ENCODE measurements around the gene BLOC1S5. TPM values are rescaled to one million over a fixed set of nuclear protein-coding genes. Genes with fewer than 3 reads are reported as not detected.

The BLOC1S5 gene
- polyA plus RNA-seq, 1 of the 3 experiments (the other 2 are of a cell fraction), result 4.4 TPM

DNA sequence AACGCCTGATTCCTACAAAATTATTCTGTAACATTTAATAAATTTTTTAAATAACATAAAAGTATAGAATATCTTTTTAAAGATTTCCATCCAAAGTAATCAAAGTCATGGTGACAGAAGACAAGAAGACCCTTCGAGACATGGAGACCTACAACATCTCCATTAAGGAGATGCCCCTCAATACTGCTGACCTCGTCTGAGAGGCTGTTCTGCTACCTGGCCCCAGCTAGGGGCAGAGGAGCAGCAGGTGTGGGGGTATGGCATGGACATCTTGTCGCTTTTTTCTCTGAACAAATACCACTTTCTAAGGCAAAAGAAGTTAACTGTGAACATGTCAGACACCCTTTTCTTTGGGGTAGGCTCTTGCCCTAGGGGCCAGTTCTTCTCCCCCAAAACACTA, 44.1 kb downstream of the BLOC1S5 start:
- ChIA-PET POLR2A (no interaction called here), CTCF (no interaction called here)
- H3K9ac ChIP-seq, result no peak overlapping the region
- no peaks in the 10 kb centered on the region for H3K4me1 ChIP-seq (ENCODE audit: control insufficient read depth in 1 of 2, insufficient read depth in 2 of 2, low read depth in 1 of 2, low read length in 1 of 2)
- 85% methylated on average over 4 of the region's 4 CpGs for WGBS (ENCODE audit: low lambda C conversion rate)
- H3K79me2 ChIP-seq (ENCODE audit: insufficient read depth), result no peaks in the 10 kb centered on the region
- no peak overlapping the region for H2AFZ ChIP-seq (ENCODE audit: low read depth)
- H4K20me1 ChIP-seq (ENCODE audit: insufficient read depth), result no peaks in the 10 kb centered on the region
- no peaks in the 10 kb centered on the region for H3F3A ChIP-seq (replicated peaks; ENCODE audit: insufficient read depth)
- no peaks in the 10 kb centered on the region for H3K9me3 ChIP-seq
- DNase-seq, result no peak
- TF ChIP-seq, protein P1, sequence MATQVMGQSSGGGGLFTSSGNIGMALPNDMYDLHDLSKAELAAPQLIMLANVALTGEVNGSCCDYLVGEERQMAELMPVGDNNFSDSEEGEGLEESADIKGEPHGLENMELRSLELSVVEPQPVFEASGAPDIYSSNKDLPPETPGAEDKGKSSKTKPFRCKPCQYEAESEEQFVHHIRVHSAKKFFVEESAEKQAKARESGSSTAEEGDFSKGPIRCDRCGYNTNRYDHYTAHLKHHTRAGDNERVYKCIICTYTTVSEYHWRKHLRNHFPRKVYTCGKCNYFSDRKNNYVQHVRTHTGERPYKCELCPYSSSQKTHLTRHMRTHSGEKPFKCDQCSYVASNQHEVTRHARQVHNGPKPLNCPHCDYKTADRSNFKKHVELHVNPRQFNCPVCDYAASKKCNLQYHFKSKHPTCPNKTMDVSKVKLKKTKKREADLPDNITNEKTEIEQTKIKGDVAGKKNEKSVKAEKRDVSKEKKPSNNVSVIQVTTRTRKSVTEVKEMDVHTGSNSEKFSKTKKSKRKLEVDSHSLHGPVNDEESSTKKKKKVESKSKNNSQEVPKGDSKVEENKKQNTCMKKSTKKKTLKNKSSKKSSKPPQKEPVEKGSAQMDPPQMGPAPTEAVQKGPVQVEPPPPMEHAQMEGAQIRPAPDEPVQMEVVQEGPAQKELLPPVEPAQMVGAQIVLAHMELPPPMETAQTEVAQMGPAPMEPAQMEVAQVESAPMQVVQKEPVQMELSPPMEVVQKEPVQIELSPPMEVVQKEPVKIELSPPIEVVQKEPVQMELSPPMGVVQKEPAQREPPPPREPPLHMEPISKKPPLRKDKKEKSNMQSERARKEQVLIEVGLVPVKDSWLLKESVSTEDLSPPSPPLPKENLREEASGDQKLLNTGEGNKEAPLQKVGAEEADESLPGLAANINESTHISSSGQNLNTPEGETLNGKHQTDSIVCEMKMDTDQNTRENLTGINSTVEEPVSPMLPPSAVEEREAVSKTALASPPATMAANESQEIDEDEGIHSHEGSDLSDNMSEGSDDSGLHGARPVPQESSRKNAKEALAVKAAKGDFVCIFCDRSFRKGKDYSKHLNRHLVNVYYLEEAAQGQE (IDR thresholded peaks at IDR 0.05; ENCODE audit: low read depth, low read length), result no peak
- TF ChIP-seq GATA2 (CRISPR knock-in tag; IDR thresholded peaks at IDR 0.05) (no peak), TCF12 (IDR thresholded peaks at IDR 0.05) (no peak), SMC3 (IDR thresholded peaks at IDR 0.05; ENCODE audit: low read depth, low read length) (no peak), NFIC (IDR thresholded peaks at IDR 0.05; ENCODE audit: borderline replicate concordance) (no peak), MXI1 (IDR thresholded peaks at IDR 0.05; ENCODE audit: low read depth, low read length) (no peak), CHD2 (IDR thresholded peaks at IDR 0.05; ENCODE audit: low read length, partially characterized antibody) (no peak), TEAD4 (IDR thresholded peaks at IDR 0.05; ENCODE audit: borderline replicate concordance, insufficient read depth) (no peak), YY1 (IDR thresholded peaks at IDR 0.05; ENCODE audit: low read depth) (no peak), NRF1 (IDR thresholded peaks at IDR 0.05; ENCODE audit: low read depth, low read length) (no peak), TAF1 (IDR thresholded peaks at IDR 0.05; ENCODE audit: borderline replicate concordance, low read depth, low read length) (no peak), FOXJ3 (CRISPR knock-in tag; IDR thresholded peaks at IDR 0.05) (no peak)
- TF ChIP-seq, protein P2, sequence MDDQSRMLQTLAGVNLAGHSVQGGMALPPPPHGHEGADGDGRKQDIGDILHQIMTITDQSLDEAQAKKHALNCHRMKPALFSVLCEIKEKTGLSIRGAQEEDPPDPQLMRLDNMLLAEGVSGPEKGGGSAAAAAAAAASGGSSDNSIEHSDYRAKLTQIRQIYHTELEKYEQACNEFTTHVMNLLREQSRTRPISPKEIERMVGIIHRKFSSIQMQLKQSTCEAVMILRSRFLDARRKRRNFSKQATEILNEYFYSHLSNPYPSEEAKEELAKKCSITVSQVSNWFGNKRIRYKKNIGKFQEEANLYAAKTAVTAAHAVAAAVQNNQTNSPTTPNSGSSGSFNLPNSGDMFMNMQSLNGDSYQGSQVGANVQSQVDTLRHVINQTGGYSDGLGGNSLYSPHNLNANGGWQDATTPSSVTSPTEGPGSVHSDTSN (IDR thresholded peaks at IDR 0.05), result no peak
- TF ChIP-seq, protein P3, sequence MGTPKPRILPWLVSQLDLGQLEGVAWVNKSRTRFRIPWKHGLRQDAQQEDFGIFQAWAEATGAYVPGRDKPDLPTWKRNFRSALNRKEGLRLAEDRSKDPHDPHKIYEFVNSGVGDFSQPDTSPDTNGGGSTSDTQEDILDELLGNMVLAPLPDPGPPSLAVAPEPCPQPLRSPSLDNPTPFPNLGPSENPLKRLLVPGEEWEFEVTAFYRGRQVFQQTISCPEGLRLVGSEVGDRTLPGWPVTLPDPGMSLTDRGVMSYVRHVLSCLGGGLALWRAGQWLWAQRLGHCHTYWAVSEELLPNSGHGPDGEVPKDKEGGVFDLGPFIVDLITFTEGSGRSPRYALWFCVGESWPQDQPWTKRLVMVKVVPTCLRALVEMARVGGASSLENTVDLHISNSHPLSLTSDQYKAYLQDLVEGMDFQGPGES (IDR thresholded peaks at IDR 0.05; ENCODE audit: low read depth, low read length), result no peak
- TF ChIP-seq, protein P4, sequence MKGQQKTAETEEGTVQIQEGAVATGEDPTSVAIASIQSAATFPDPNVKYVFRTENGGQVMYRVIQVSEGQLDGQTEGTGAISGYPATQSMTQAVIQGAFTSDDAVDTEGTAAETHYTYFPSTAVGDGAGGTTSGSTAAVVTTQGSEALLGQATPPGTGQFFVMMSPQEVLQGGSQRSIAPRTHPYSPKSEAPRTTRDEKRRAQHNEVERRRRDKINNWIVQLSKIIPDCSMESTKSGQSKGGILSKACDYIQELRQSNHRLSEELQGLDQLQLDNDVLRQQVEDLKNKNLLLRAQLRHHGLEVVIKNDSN (IDR thresholded peaks at IDR 0.05; ENCODE audit: borderline replicate concordance, low read depth), result no peak
- TF ChIP-seq, protein P5, sequence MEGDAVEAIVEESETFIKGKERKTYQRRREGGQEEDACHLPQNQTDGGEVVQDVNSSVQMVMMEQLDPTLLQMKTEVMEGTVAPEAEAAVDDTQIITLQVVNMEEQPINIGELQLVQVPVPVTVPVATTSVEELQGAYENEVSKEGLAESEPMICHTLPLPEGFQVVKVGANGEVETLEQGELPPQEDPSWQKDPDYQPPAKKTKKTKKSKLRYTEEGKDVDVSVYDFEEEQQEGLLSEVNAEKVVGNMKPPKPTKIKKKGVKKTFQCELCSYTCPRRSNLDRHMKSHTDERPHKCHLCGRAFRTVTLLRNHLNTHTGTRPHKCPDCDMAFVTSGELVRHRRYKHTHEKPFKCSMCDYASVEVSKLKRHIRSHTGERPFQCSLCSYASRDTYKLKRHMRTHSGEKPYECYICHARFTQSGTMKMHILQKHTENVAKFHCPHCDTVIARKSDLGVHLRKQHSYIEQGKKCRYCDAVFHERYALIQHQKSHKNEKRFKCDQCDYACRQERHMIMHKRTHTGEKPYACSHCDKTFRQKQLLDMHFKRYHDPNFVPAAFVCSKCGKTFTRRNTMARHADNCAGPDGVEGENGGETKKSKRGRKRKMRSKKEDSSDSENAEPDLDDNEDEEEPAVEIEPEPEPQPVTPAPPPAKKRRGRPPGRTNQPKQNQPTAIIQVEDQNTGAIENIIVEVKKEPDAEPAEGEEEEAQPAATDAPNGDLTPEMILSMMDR (IDR thresholded peaks at IDR 0.05), result no peak
- TF ChIP-seq, protein P6, sequence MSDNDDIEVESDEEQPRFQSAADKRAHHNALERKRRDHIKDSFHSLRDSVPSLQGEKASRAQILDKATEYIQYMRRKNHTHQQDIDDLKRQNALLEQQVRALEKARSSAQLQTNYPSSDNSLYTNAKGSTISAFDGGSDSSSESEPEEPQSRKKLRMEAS (IDR thresholded peaks at IDR 0.05; ENCODE audit: low read depth), result no peak
- H3K36me3 ChIP-seq (replicated peaks in 1 of 2; ENCODE audit: control insufficient read depth in 1 of 2, insufficient read depth in 2 of 2, low read length in 1 of 2), result peaks cover 0 to 9% of the 10 kb centered on the region in 2 experiments
- no peaks in the 10 kb centered on the region for H3K27me3 ChIP-seq (ENCODE audit: insufficient read depth)
- no peaks in the 10 kb centered on the region for H3K9me2 ChIP-seq
- H3K4me3 ChIP-seq (ENCODE audit: low read depth in 2 of 2, low read length in 1 of 2), result no peak overlapping the region
- no peak overlapping the region for H3K4me2 ChIP-seq
- H3K27ac ChIP-seq (ENCODE audit: low read depth in 2 of 2, low read length in 1 of 2), result no peak overlapping the region

Data from SK-N-SH (cell line).